ENCODE measurements around the gene NSRP1.

GRCh38 chr17:30188211-30188939 lies 71.8 kb downstream of the NSRP1 start:
- TF ChIP-seq, protein P1, sequence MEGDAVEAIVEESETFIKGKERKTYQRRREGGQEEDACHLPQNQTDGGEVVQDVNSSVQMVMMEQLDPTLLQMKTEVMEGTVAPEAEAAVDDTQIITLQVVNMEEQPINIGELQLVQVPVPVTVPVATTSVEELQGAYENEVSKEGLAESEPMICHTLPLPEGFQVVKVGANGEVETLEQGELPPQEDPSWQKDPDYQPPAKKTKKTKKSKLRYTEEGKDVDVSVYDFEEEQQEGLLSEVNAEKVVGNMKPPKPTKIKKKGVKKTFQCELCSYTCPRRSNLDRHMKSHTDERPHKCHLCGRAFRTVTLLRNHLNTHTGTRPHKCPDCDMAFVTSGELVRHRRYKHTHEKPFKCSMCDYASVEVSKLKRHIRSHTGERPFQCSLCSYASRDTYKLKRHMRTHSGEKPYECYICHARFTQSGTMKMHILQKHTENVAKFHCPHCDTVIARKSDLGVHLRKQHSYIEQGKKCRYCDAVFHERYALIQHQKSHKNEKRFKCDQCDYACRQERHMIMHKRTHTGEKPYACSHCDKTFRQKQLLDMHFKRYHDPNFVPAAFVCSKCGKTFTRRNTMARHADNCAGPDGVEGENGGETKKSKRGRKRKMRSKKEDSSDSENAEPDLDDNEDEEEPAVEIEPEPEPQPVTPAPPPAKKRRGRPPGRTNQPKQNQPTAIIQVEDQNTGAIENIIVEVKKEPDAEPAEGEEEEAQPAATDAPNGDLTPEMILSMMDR (IDR thresholded peaks at IDR 0.05; ENCODE audit: extremely low read depth in 1 of 2, insufficient read depth in 1 of 2, low read depth in 1 of 2, low read length in 2 of 2): no peak
- TF ChIP-seq, protein P2, sequence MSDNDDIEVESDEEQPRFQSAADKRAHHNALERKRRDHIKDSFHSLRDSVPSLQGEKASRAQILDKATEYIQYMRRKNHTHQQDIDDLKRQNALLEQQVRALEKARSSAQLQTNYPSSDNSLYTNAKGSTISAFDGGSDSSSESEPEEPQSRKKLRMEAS (IDR thresholded peaks at IDR 0.05; ENCODE audit: insufficient read depth, insufficient read length): no peak
- TF ChIP-seq POLR2AphosphoS5 (IDR thresholded peaks at IDR 0.05; ENCODE audit: insufficient read depth, low read depth, low read length) (no peak), FOS (IDR thresholded peaks at IDR 0.05; ENCODE audit: borderline replicate concordance, insufficient read depth, low read length) (no peak), JUN (IDR thresholded peaks at IDR 0.05; ENCODE audit: borderline replicate concordance, insufficient read depth, insufficient read length, low read depth) (no peak)

Measured in endothelial cell of umbilical vein (primary cell).